NCI-H345 (cell line): Measurements from ENCODE around the gene TIGD2.

ENCODE experiments used
- DNase-seq: peaks from one replicate; lab custom pipeline; 2025; lab: John Stamatoyannopoulos, UW

TIGD2 gene

GRCh38 chr4:89162987-89163386 is 51.7 kb downstream of the TIGD2 start:
- DNase-seq: no peak

GRCh38 chr4:89164400-89164799 is 53.1 kb downstream of the TIGD2 start:
- DNase-seq: no peak
